Suppressor macrophage (primary cell): ENCODE results near the gene QSOX1.
A peak's percentile ranks its signal among the peaks of the same experiment; 100 is the strongest.

Source experiments
- DNase-seq, 4 experiments: peaks; one replicate each; pipeline ENCODE4 v3.0.0-alpha.2; 2020 to 2022

QSOX1 gene

DNA sequence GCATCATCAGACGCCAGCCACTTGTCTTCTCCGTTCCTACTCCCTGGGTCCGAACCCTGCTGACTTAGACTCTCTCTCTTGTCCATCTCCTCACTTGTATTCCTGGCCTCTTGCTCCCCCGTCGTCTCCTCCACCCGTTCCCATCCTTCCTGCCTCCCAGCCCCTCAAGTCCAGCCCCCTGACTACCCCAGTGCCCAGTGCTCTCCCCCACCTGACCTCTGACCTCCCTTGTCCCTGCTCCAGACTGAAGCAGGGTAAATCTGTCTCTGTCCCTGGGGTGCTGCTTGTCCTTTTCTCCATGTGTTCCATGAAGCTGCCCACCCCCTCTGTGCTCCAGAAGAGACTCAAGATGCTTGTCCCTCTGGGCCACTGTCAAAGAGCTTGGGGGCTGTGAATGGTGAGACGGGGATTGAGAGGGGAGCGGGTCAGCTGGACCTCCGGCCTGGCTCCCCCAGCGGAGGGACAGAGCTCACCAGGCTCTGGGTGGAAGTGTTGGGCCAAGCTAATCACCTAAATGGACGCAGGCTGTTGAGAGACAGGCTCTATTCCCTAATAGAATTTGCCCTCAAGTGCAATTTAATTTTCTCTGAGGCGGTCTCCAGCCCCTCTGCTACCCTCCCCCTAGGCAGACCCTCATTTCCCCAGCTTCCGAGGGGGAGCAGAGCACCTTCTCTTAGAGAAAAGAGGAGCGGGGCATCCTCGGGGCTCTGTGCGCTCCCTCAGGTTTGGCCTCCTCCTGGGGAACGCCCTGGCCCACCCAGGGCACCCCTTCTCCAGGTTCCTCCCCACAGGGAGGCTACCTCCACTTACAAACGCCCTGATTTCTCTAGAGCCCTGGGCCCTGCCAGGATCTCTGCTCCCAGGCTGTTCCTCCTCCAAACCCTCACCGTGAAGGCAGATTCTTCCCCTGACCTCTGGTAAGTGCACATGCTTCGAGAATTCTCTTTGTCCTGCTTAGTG is 64.4 kb downstream of the QSOX1 start:
- no peak for DNase-seq

DNA sequence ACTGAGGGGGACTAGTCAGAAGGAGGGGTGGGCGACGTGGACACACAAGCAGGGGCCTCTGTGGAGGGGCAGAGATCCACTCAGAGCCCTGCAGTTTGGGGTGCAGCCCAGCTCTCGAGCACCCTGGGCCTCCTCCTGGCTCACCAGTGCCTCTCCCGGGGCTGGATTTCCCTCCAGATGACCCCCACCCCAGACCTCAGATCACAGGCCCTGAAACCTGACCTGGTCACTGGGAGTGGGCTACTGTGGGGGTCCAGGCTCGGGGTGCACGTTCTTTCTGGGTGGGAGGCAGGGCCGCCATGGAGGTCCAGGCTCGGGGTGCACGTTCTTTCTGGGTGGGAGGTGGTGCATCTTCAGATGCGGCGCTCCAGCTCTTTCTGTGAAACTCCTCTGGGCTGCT is 65.1 kb downstream of the QSOX1 start:
- DNase-seq: no peak

DNA sequence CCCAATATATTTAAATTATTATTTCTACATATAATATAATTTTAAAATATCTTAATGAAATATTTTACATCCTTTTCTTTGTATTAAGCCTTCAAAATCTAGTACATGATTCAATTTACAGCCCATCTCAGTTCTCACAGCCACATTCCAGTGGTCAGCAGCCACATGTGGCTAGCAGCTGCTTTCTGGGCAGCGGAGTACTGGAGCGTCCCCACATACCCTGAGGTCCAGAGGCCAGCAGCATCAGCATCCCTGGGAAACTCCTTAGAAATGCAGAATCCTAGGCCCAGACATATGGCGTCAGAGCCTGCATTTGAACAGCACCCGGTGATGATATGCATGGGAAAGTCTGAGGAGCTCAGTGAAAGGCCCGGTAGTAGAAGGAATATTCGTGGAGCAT is 66.8 kb downstream of the QSOX1 start:
- DNase-seq: no peak

DNA sequence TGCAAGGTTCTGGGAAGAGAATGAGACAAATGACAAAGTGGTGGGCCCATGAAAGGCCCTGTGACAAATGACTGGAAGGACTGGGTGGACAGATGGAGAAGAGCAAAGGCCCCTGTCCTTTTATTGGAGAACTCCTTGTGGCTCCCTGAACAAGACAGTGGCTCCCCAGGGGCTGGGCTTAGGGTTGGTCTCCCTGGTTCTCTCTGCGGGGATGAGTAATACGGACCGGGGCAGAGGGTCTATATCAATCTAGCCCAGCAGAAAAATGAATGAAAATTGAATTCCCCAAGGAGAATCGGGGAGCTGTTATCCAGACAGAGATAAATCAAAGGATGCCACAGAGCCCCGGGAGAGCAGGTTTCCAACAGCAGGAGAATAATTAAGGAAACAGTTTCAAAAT is 70.2 kb downstream of the QSOX1 start:
- DNase-seq: no peak

DNA sequence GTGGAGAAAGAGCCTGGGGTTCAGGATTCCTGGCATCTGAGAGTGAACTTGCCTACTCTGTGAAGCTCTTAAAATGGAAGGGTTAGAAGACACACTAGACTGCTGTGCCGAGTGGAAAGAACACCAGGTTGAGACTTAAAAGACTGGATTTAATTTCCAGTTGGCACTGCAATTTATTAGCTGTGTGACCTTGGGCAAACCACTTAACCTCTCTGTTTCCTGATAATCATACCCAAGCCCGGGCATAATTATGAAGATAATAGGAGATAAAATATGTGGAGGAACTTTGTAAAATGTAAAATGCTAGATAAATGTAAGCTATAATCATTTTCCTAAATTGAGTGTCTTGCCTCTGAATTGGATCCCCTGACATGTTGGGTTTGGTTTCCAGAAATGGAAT is 70.7 kb downstream of the QSOX1 start:
- no peak for DNase-seq

DNA sequence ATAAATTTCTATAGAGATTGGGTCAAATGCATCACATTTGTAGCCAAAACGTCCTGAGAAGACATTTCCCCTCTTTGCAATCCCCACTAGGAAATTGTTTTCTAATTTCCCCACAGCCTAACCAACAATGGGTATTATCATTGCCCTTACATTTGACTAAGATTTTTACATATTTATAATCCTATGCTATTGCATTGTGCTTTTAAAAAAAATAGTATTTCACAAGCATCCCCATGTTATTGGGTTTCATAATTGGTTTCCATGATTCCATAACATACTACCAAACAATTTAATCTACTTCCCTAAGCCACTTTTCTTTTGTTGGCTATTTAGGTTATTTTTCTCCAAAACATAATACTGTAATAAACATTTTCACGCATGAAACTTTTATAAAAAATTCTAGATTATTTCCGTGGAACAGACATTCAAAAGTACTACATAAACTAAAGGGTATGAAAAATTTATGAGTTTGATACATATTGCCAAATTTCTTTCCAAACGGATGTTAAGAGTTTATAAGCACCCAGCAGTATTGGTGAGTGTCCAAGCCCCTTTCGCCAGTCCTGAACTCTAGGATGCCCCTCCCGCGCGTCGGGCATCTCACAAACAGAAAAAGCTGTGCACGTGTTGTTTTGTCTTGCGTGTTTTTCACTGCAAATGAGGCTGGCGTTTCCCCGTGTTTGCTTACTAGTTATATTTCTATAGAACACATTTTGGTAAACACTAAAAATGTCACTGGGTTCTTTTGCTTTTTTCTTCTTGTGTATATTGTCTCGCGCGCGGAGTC is 73.4 kb downstream of the QSOX1 start:
- peak in 1 of 4 experiments; percentile 40 for DNase-seq

DNA sequence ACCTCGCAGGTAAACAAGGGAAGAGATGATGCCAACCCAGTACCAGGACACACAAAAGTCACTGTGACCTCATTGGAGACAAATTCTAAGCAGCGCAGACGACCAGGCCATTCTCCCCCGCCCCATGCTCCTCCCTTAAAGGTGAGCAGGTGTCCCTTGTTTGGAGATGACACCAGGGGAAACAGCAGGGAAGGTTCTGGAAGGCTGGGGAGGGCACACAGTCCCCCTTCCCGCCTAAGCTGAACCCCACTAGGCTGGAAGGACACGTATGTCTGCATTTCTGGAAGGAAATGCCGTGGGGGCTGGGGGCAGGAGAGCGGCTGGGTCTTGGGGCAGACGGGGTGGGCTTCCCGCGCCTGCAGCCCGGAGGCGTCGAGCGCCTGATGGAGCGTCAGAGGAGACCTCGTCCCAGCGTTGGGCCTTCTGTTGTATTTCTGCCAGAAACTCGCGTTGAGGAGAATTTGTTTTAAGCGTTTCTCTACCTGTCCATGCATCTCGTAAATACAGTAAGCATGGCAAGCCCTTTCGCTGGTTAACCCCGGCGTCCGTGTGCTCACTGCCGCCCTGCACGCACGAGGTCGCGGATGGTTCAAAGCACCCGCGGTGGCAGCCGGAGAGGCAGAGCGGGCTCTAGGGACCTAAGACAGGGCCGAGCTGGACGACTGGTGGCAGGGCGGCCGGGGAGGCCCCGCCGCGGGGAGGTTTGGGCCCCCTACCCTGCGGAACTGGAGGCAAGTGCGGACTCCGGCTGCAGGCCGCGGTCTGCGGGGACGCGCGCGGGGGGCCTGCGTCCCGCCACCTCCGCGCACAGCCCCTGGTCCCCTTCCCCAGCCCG is 74.2 kb downstream of the QSOX1 start:
- DNase-seq: peak in 3 of 4 experiments; percentile 22 to 49 (median 34)

DNA sequence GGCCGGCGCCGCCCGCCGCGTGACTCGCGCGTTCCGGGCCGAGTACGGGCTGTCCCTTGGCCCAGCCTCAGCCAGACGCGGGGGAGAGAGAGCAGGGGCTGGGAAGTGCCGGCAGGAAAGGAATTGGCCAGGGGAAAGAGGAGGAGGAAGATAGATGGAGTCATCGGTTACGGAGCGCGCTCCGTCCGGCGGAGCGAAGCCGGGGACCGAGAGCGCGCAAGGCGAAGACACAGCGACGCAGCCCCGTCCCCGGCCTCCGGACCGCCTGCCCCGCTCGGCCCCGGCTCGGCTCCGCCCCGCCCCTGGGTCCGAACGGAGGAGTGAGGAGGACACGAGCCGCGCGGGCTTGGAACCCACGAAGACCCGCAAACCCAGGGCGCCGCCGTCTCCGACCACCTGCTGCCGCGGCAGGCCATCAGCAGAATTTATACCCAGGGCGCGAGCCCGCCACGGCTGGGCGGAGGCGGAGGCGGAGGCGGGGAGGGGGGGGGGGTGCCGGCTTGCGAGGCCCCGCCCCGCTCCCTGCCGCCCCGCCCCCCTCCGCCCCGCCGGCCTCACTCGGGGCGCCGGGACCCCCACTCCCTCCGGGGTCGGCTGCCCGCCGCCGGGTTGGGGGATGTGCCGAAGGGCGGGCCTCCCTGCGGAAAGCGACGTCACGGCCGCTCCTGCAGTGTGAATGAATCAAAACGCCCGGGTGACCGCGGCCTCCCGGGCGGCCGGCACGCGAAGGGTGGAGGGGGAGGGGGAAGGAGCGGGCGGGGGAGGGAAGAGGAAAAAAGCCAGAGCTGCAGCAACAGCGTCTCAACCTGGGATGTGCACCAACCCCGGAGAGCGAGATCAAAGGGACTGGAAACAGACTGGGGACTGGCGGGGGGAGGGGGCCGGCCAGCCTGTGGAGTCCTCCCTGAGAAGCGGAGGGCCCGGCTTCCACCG is 75.1 kb downstream of the QSOX1 start, which contains the start of gene LHX4:
TSS of gene LHX4 (plus strand) at position 782 of the 933 bp plus-strand sequence. CDS start 266 bp downstream, outside the sequence.
- DNase-seq: peak in 3 of 4 experiments; percentile 27 to 54 (median 37)

DNA sequence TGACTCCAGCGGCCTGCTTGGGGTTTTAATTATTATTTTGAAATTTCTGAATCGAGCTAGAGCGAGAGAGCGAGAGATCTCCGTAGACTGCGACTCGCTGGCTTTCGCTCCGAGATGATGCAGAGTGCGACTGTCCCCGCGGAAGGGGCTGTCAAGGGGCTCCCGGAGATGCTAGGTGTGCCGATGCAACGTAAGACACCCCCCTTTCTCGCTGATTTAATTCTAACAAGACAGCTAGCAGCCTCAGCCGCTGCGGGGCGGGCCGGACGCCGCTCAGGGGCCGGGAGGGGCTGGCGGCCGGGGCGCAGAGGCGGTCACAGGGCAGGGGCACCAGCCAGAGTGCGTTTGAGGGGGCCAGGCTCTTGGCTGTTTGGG is 75.7 kb downstream of the QSOX1 start:
- peak in 1 of 4 experiments; percentile 21 for DNase-seq

DNA sequence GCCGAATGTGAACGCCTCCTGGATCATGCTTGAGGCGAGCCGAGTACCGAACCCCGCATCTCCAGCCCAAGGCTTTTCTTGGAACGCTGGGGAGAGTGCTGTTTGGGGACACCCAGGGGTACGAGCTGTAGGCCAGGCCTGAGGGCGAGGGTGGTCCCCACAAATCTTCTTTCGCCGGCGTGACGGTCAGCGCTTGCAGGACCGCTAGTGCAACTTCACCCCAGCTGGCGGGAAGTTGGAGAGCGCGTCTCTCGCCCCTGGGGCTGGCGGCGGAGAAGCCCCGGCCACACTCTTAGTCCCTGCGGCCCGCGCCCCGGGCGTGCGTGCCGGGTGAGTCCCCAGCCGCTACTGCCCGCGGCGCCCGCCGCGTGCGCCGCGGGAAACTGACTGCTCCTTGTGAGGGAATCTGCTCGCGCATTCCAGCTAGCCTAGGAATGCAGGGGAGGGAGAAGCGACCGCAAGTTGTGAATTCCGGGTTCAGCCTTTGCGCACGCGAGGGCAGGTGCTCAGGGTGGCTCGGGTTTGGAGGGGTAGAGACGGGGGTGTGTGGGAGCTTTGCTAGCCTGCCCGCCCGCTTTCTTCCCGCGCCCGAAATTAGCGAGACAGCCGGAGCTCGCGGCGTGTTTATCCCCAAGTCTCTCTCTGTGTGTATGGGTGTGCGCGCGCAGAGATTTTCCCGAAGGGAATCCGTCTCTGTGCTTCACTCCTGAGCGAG is 76.3 kb downstream of the QSOX1 start:
- peak in 3 of 4 experiments; percentile 29 to 52 (median 45) for DNase-seq

DNA sequence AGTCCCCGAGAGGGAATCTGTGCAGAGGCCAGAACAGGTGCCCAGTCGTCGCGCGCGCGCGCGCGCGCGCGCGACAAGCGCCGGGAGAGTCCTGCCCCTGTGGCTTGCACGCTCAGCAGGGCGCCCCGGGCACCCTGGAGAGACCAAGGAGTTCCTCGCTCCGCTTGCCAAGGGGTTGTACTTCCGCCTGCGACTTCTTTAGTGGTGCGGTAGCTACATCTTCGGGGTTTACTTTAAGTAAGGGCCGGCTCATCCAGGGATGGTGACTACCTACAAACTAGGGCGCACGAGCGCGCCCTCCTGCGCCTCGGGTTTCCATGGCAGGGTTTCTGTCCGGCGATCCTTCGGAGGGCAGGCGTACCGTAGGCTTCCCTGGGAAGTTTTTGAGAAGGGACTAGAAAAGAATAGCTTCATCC is 76.8 kb downstream of the QSOX1 start:
- peak in 3 of 4 experiments; percentile 56 to 66 (median 59) for DNase-seq

DNA sequence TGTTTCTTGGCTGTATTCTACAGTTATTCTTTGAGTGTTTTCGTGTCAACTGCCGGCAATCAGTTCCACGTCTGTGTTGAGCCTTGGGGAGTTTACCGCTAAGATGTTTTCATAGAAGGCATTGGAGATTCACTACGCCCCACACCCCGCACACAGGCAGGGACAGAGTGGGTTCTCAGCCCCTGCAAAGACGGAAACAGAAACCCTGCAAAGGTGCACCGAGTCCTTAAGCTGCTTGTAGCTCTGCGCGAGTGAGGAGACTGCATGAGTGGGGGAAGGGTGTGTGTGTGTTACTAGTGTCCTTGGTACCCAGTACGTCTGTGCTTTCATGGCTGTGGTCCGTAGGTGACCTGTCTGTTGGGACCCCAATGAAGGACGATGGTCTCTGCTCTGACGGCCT is 77.3 kb downstream of the QSOX1 start:
- no peak for DNase-seq

DNA sequence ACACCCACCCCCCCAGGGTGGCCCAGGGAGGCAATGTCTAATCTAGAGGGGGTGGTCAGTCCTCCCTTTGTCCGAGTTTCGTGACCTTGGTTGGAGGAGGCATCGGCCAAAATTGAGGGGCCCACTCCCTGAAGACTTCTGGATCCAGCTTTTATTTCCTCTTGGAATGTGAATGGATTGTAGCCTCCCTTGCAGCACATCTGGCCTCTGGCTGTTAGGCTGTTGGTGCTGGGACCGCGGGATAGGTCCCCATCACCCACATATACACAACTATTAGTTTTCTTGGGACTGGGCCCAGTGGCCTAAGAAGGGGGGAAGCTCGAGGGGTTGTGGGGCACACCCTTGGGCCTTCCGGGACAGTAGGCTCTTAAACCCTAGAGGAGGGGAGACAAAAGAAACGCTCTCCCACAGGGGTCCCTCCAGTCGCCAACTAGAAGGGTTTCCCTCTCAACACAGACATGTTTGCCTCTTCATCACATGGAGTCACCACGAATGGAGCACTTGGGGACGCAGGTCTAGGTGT is 77.9 kb downstream of the QSOX1 start:
- DNase-seq: no peak

DNA sequence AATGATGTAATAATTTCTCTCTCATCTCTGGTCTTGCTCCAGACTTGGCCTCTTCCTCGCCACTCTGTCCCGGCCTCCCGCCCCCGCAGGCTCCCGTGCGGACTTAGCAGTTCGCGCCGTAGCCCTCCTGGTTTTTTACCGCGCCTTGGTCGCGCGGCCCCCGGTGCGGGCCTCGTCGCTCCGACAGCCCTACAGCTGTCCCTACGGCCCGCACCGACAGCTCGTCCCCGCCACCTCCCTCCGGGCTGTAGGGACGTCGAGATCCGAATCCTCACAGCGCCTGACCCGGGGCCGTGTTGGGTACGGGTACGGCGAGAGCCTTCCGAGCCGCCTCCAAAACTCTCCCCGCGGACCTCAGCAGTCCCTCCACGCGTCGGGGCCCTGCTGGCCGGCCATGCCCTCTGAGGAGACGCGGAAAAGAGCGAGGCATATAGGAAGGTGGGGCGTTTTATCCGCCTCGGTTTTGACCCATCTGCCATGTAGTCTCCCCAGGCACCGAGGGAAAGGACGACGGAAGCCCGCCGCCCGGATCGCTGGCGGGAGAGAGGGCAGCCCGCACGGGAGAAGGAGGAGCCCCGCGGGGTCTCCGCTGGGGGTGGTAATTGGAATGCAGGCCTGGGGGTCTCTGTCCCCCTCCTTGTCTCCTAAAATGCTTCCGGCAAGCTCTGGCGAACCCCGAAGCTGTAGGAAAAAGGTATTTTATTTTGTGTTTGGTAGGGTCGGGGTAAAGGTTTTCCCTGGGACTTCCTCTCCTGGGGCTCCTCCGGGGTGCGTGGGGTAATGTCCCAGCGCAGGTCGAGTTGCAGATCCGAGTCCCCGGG is 78.7 kb downstream of the QSOX1 start:
- peak in 1 of 4 experiments; percentile 24 for DNase-seq

DNA sequence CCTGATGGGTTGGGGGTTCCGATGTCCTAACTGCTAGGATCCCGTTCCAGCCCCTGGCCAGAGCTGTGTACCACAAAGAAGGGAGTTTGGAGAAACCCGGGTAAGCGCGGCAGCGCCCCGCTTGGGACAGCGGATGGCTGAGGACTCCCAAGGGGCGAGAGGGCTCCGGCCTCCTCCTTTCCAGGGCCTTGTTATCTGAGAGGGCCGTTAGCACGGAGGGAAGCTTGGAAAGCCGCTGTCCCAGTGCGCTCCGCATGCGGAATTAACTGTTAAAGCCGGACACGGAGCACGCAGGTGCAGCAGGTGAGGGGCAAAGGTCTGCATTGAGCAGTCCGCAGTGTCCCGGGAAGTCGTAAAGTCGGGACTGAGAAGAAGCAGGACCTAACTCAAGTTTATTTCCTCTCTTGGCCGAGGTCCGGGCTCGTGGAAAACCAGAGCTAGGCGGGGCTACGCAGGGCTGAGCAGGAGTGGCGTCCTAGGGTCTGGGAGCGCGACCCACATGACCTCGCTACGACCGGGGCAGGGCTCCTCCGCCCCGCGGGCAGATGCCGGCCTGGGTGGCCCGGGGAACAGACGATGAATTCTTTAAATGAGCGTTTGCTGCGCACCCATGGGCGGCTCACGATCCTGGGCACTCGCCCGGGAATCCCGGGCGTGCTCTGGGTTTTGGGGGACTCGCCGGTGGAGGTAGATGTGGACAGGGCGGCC is 79.9 kb downstream of the QSOX1 start:
- DNase-seq: peak in 2 of 4 experiments; percentile 25 to 40

DNA sequence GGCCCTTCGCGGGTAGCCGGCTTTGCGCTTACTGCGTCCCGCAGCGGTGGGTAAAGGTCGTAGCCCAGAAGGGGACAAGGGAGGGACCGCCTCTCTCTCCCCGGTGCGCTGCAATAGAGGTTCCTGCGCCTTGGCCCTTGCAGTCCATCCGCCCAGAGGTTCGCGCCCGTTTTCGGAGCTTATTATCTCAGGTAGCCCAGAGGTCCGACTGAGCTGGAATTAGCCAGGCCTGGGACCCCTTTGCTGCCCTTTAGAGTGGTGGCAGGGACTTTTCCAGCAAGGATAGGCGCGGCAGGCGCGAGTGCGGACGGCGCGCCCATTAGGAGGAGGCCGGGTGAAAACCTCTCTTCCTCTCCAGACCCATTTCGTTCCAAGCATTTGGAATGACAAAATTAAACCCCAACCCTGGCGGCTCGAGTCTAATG is 80.4 kb downstream of the QSOX1 start:
- peak in 1 of 4 experiments; percentile 12 for DNase-seq

DNA sequence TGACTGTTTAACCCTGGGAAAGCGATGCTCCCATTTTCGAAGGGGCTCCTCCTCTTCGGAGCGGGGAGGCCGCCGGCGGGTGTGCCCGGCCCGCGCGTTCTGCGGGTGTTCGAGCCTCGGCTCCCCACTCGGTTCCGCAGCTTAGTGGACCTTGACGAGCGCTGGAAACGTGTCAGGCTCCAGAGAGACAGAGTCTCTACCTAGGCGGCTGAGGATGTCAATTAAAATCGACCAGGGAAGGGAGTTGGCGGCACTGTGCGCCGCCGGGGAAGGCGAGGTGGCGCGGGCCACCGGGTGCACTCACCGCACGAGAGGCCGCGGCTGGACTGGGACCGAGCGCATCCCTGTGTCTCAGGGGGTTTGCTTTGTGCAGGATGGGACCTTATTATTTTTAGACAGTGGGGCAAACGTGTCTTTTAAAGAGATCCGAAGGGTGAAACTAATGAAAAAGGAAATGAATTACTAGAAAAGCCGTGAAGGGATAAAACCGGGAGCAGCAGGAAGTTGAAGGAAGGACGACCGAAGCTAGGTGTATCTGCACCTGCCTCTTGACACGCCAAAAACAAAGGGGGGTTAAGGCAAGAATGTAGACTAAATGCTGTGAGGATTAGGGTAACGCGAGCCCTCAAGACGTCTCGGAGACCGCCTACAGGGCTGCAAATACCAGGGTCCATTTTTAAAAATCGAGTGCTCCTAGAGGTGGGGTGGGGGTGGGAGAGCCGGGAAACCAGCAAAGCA is 81.0 kb downstream of the QSOX1 start:
- DNase-seq: no peak
